HCEC 1CT (cell line): ENCODE measurements around the gene IAH1.
A peak's percentile ranks its signal among the peaks of the same experiment; 100 is the strongest.

ENCODE experiments used
- DNase-seq: peaks from one replicate; pipeline ENCODE4 v3.0.0-alpha.2; 2017

IAH1 gene, protein sequence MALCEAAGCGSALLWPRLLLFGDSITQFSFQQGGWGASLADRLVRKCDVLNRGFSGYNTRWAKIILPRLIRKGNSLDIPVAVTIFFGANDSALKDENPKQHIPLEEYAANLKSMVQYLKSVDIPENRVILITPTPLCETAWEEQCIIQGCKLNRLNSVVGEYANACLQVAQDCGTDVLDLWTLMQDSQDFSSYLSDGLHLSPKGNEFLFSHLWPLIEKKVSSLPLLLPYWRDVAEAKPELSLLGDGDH

GRCh38 chr2:9474361-9475057 lies at the start of gene IAH1:
Gene IAH1 (plus strand): TSS chr2:9474551. CDS start chr2:9474567, 16 bp downstream.
- DNase-seq = peak; percentile 40

DNA sequence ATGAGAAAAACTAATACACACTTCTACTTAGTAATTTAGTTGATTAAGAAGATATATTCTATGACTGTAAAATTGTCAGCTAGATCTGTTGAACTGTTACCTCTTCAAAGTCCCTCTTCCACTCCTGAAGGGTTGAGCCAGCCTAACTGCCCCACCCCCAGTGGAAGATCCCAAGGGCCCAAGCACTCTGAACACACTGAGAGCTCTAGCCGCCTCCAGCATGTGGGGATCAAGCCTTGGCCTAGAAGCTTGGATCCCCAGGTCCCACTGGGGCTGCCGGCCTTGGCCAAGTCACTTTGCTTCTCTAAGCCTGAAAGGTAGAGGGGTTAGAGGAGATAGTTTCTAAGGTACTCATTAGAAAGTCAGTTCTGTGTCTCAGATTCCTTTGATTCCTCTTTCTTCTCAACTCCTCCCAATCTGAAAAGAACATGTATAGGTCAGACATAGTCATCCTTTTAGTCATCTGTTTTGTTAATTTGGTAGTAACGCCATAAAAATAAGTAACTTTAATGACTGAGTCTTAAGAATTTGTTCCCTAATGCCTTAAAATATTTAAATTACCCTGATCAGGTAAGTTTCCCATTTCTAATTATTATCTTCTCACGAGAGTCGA lies 45.3 kb upstream of the IAH1 start:
- peak; percentile 52 for DNase-seq

- peak; percentile 56 for DNase-seq
Observed at GRCh38 chr2:9430316-9431293, 43.7 kb upstream of the IAH1 start.

- no peak for DNase-seq
Observed at GRCh38 chr2:9434489-9434888, 39.9 kb upstream of the IAH1 start.

DNA sequence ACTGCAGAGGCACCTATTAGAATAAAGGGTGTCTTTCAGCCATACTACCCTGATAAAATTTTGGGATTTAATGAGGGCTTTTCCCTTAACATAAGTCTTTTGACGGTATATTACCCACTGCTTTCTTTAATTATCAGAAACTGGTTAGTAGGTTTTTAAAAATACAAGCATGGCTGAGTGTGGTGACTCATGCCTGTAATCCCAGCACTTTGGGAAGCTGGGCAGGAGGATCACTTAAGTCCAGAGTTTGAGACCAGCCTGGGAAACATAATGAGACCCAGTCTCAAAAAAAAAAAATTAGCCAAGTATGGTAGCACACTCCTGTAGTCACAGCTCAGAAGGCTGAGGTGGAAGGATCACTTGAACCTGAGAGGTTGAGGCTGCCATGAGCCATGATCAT lies 34.8 kb upstream of the IAH1 start:
- DNase-seq = peak; percentile 43

DNA sequence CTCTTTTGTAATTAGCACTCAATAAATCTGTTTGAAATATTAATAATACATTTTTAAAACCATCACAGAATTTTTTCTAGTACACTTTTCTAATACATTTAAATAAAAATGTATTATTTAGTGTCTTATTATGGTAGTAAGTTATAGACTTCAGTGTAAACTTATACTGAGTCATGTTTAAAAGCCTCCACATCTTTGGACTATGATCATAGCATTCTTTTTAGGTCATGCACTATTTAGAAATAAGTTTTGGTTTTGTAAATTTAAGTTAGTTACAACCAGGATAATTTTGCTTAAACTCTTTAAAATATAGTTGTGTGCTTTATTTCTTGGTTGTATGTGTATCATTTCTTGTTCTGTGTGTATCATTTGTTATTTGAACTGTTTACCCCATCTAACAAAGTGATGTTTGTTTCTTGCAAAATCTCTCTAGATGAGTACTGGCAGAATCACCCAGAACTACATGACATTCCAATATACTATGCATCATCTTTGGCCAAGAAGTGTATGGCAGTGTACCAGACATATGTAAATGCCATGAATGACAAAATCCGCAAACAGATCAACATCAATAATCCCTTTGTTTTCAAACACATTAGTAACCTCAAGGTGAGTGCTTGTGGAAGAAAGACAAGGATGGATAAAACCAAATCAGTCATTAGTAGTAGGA lies 34.2 kb upstream of the IAH1 start:
- peak; percentile 88 for DNase-seq

DNA sequence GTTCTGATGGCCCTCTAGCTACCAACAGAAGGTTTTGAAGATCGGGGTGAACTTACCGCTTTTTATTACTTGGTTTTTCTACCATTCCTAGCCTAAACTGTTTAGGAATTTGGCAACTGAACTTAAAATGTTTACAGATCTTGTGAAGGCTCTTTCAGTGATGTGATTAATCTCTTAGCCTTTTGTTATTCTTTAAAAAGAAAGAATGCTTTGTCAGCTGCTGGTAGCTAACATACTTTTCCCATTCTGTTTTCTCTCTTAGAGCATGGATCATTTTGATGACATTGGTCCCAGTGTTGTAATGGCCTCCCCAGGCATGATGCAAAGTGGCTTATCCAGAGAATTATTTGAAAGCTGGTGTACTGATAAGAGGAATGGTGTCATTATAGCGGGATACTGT lies 32.8 kb upstream of the IAH1 start:
- DNase-seq = peak; percentile 4

- no peak for DNase-seq
Observed at GRCh38 chr2:9443526-9443925, 30.8 kb upstream of the IAH1 start.

- DNase-seq = no peak
Observed at GRCh38 chr2:9445089-9445488, 29.3 kb upstream of the IAH1 start.

DNA sequence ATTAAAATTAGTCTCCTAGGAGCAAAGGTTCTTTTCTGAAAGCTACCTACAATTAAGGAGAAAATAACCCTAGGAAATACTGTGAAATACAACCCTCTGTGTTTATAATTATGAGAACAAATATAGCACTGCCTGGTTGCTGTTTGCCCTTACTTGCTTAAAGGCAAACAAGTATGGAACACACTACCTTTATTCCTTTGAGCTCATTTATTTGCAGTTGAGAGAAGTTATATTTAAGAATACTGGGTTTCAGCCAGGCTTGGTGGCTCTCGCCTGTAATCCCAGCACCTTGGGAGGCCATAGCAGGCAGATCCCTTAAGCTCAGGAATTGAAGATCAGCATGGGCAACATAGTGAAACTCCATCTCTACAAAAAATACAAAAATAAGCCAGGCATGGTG lies 23.1 kb upstream of the IAH1 start:
- DNase-seq = no peak

DNA sequence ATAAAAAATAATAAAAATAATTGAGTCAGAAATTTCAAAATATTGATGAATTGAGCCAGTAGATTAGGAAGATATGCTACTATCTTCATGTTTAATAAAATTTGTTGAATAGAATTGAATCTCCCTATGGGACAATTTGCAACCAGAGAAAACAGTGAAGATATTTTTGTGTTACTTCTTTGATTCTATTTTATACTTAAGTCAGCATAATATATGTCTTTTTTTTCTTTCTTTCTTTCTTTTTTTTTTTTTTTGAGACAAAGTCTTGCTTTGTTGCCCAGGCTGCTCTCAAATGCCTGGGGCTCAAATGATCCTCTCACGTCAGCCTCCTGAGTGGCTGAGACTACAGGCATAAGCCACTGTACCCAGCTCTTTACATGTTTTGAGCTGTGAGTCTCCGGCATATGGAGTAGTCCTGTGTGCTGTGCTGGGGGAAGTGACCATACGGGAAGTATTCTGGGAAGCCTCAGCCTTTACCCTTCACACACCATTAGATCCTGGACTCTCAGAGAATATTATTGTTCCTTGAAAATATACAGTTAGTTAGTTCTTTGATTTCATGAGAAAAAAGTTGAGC lies 13.8 kb upstream of the IAH1 start:
- no peak for DNase-seq

DNA sequence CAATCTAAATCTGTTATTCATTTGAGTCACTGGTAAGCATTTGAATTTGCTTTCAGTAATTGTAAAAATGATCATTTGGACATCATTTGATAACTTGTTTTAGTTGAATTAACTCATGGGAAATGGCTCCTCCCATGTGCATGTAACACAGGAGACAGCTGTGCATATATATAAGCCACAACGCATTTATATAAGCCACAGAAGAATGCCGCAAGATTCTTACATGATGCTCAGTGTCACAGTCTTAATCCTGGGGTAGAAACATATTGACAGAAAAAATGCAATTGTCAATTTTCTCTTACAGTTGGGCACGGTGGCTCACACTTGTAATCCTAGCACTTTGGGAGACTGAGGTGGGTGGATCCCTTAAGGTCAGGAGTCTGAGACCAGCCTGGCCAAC lies 13.3 kb upstream of the IAH1 start:
- DNase-seq = no peak

- no peak for DNase-seq
Observed at GRCh38 chr2:9462313-9462712, 12.0 kb upstream of the IAH1 start.

GRCh38 chr2:9462886-9463697 lies 11.3 kb upstream of the IAH1 start:
- no peak for DNase-seq

- peak; percentile 33 for DNase-seq
Observed at GRCh38 chr2:9463698-9464034, 10.7 kb upstream of the IAH1 start.

- DNase-seq = no peak
Observed at GRCh38 chr2:9465170-9465569, 9.2 kb upstream of the IAH1 start.

DNA sequence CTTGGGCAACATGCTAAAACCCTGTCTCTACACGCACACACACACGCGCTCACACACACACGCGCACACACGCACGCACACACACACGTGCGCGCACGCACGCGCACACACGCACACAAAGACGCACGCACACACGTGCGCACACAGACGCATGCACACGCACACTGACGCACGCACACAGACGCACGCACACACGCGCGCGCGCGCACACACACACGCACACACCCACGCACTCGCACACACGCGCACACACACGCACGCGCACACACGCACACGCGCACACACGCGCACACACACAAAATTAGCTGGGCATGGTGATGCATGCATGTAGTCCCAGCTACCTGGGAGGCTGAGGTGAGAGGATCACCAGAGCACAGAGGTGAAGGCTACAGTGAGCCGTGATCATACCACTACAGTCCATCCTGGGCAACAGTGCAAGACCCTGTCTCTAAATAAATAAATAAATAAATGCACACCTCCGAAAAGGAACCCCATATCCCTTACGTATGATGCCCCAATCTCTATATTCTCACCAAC lies 8.1 kb upstream of the IAH1 start:
- DNase-seq = no peak

GRCh38 chr2:9467687-9468086 lies 6.7 kb upstream of the IAH1 start:
- DNase-seq = no peak

- DNase-seq = no peak
Observed at GRCh38 chr2:9471206-9471605, 3.1 kb upstream of the IAH1 start.

DNA sequence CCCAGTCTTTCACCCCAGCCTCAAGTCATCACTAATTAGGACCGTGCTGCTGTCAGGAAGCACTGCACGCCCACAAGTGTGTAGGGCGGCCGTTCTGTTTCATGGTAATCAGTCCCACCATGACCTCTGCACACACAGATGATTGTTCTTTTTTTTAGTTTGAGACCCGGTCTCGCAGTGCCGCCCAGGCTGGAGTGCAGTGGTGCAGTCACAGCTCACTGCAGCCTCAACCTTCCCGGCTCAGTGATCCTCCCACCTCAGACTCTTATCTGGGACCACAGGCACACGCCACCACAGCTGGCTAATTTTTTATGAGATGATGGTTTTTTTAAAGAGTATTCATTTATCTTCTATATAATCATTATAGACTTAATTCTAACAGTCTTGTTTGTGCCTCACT lies 1.8 kb upstream of the IAH1 start:
- no peak for DNase-seq
